CD14-positive monocyte (primary cell): Measurements from ENCODE around the gene ESM1. TPM values are rescaled to one million over a fixed set of nuclear protein-coding genes. Genes with fewer than 3 reads are reported as not detected.
"Not testable (repeated sequence)": the region's sequence is repeated elsewhere in the genome, so short reads cannot be mapped to it uniquely, and the experiment has no call there.

ENCODE experiments used
- DNase-seq, 3 donors: peaks; one replicate each; pipeline ENCODE4 v3.0.0-alpha.2; 2011 to 2022
- H2AFZ ChIP-seq: 2 replicates; pipeline ENCODE4 v1.6.0; 2012; ENCODE audit warnings: mild to moderate bottlenecking, low read depth, low read length, inconsistent platforms; ENCODE audit not compliant: insufficient read depth, poor library complexity, severe bottlenecking
- H3K27ac ChIP-seq, 2 donors: 1 replicate in 1 of 2; 2 replicates in 1 of 2; pipeline ENCODE4 v1.5.1; 2012 to 2013; ENCODE audit warnings: low read length in 2 of 2, control low read depth in 1 of 2, inconsistent platforms in 1 of 2, low read depth in 1 of 2, mild to moderate bottlenecking in 1 of 2
- H3K27me3 ChIP-seq, 2 donors: one replicate each; pipeline versions ENCODE4 v1.6.0 to v1.6.1; 2011 to 2013; ENCODE audit warnings: low read length in 2 of 2; ENCODE audit not compliant: control insufficient read depth in 2 of 2, insufficient read depth in 2 of 2
- H3K36me3 ChIP-seq, 2 donors: replicated peaks in 1 of 2; 1 replicate in 1 of 2; 2 replicates in 1 of 2; pipeline versions ENCODE4 v1.5.1 to v1.6.1; 2012 to 2013; ENCODE audit warnings: low read length in 2 of 2, control low read depth in 1 of 2, inconsistent platforms in 1 of 2, mild to moderate bottlenecking in 1 of 2; ENCODE audit not compliant: insufficient read depth in 2 of 2, control insufficient read depth in 1 of 2
- H3K4me1 ChIP-seq, 2 donors: 1 replicate in 1 of 2; 2 replicates in 1 of 2; pipeline versions ENCODE4 v1.5.1 to v1.6.1; 2012 to 2013; ENCODE audit warnings: low read length in 2 of 2, control low read depth in 1 of 2, inconsistent platforms in 1 of 2, mild to moderate bottlenecking in 1 of 2, moderate library complexity in 1 of 2; ENCODE audit not compliant: insufficient read depth in 2 of 2, control insufficient read depth in 1 of 2
- H3K4me2 ChIP-seq: replicated peaks from 2 replicates; pipeline ENCODE3; 2012; ENCODE audit warnings: low read length, moderate library complexity, mild to moderate bottlenecking; ENCODE audit not compliant: poor library complexity, severe bottlenecking; ENCODE audit errors: extremely low read depth
- H3K4me3 ChIP-seq, 3 experiments: fragments of 200-600 bp in 1 of 3; sonication (generic) in 1 of 3; replicated peaks in 1 of 3; 1 replicate in 2 of 3; 2 replicates in 1 of 3; pipeline ENCODE4 v1.5.1; 2011 to 2013; ENCODE audit warnings: low read length in 3 of 3, mild to moderate bottlenecking in 3 of 3, control low read depth in 2 of 3, low read depth in 2 of 3, inconsistent platforms in 1 of 3, moderate library complexity in 1 of 3
- H3K79me2 ChIP-seq: 2 replicates; pipeline ENCODE4 v1.6.0; 2012; ENCODE audit warnings: mild to moderate bottlenecking, control low read depth, inconsistent platforms, low read length, moderate library complexity; ENCODE audit not compliant: insufficient read depth
- H3K9ac ChIP-seq: 2 replicates; pipeline ENCODE4 v1.6.0; 2017; ENCODE audit warnings: low read length, mild to moderate bottlenecking; ENCODE audit not compliant: insufficient read depth, poor library complexity, severe bottlenecking
- H3K9me3 ChIP-seq, 2 donors: replicated peaks in 1 of 2; 1 replicate in 1 of 2; 2 replicates in 1 of 2; pipeline versions ENCODE4 v1.5.1 to v1.6.1; 2012 to 2013; ENCODE audit warnings: low read length in 2 of 2, control low read depth in 1 of 2; ENCODE audit not compliant: control insufficient read depth in 1 of 2, insufficient read depth in 1 of 2
- H4K20me1 ChIP-seq: 2 replicates; pipeline ENCODE4 v1.6.0; 2012; ENCODE audit warnings: mild to moderate bottlenecking, low read length, control low read depth, moderate library complexity; ENCODE audit not compliant: insufficient read depth
- H3K27ac Mint-ChIP-seq, 7 donors: one replicate each; pipeline ENCODE4 v1.8.0; 2020; ENCODE audit warnings: mild to moderate bottlenecking in 7 of 7, mixed read lengths in 7 of 7, moderate library complexity in 6 of 7, inconsistent platforms in 2 of 7
- H3K27me3 Mint-ChIP-seq, 3 donors: one replicate each; pipeline ENCODE4 v1.8.0; 2021 to 2022; ENCODE audit warnings: low read depth in 3 of 3, mild to moderate bottlenecking in 3 of 3, mixed read lengths in 3 of 3, moderate library complexity in 3 of 3, inconsistent platforms in 1 of 3
- H3K36me3 Mint-ChIP-seq, 2 donors: one replicate each; pipeline ENCODE4 v1.8.0; 2020; ENCODE audit warnings: mixed read lengths in 2 of 2, inconsistent platforms in 1 of 2, mild to moderate bottlenecking in 1 of 2
- H3K4me1 Mint-ChIP-seq: one replicate; pipeline ENCODE4 v1.8.0; 2020; ENCODE audit warnings: mild to moderate bottlenecking, mixed read lengths
- H3K4me3 Mint-ChIP-seq, 2 donors: one replicate each; pipeline ENCODE4 v1.8.0; 2020; ENCODE audit warnings: mild to moderate bottlenecking in 2 of 2, mixed read lengths in 2 of 2, moderate library complexity in 1 of 2
- H3K9me3 Mint-ChIP-seq, 7 donors: one replicate each; pipeline ENCODE4 v1.8.0; 2020 to 2022; ENCODE audit warnings: mixed read lengths in 7 of 7, mild to moderate bottlenecking in 6 of 7, moderate library complexity in 6 of 7, inconsistent platforms in 2 of 7
- WGBS: methylation state at CpG from one replicate; pipeline ENCODE4 v1.1.5; 2013; ENCODE audit warnings: missing lambda C conversion rate; ENCODE audit not compliant: insufficient coverage; 5-methylcytosine and 5-hydroxymethylcytosine counted together
- intact Hi-C, 2 donors: fragments of 100-400 bp; cut with micrococcal nuclease; formaldehyde crosslinking; loops; one replicate each; pipeline versions ENCODE4 v1.15.0 to v1.15.1; 2023
- polyA plus RNA-seq, 3 donors: library from polyadenylated mRNA; depleted of rRNA in 1 of 3; unstranded in 2 of 3; stranded (reverse) in 1 of 3; fragments of 300-500 nt in 2 of 3; fragments of >200 nt in 1 of 3; fragmentation: Illumina TruSeq in 2 of 3; gene quantifications; 1 replicate in 2 of 3; 2 replicates in 1 of 3; pipeline ENCODE4 v1.2.3, GENCODE V29; 2012 to 2021
- TF ChIP-seq, protein P1 (sequence below): fragments of 200-600 bp; IDR thresholded peaks from one replicate; pipeline ENCODE4 v1.8.0; 2022; ENCODE audit warnings: antibody characterized with exemption, mild to moderate bottlenecking

Gene ESM1
- polyA plus RNA-seq, 3 donors: not detected

DNA sequence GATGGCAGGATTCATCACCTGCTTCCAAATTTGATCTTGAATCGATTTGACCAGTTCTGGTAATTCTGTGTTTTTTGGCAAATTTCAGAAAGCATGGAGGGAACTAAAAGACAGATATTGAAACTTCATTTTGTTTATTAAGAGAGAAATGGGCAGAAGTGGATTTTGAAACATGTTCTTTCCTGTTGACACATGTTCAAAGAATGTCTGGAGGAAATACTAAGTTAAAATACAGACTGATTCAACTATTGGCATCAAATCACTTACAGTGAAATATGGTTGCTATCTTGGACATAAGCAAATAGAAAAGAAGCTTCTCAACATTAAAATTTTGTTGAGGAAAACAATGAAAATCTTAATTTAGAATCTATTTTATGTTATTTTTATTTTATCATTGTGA lies 19.3 kb upstream of the ESM1 start:
- Mint-ChIP-seq H3K27me3 (peaks cover 0 to 4% (median 2%) of the 10 kb centered on the region in 3 donors), H3K36me3 (no peaks in the 10 kb centered on the region), H3K4me1 (no peaks in the 10 kb centered on the region), H3K9me3 (peaks cover 1 to 10% (median 3%) of the 10 kb centered on the region in 7 donors), H3K27ac (no peak overlapping the region), H3K4me3 (no peak overlapping the region)
- peaks cover 0 to 2% of the 10 kb centered on the region in 2 donors for H3K9me3 ChIP-seq
- no peaks in the 10 kb centered on the region for H4K20me1 ChIP-seq
- H3K27me3 ChIP-seq: no peaks in the 10 kb centered on the region
- H3K27ac ChIP-seq: no peak overlapping the region
- no peaks in the 10 kb centered on the region for H3K36me3 ChIP-seq
- no peaks in the 10 kb centered on the region for H3K4me1 ChIP-seq
- no peak overlapping the region for H3K9ac ChIP-seq
- TF ChIP-seq, protein P1, sequence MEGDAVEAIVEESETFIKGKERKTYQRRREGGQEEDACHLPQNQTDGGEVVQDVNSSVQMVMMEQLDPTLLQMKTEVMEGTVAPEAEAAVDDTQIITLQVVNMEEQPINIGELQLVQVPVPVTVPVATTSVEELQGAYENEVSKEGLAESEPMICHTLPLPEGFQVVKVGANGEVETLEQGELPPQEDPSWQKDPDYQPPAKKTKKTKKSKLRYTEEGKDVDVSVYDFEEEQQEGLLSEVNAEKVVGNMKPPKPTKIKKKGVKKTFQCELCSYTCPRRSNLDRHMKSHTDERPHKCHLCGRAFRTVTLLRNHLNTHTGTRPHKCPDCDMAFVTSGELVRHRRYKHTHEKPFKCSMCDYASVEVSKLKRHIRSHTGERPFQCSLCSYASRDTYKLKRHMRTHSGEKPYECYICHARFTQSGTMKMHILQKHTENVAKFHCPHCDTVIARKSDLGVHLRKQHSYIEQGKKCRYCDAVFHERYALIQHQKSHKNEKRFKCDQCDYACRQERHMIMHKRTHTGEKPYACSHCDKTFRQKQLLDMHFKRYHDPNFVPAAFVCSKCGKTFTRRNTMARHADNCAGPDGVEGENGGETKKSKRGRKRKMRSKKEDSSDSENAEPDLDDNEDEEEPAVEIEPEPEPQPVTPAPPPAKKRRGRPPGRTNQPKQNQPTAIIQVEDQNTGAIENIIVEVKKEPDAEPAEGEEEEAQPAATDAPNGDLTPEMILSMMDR: no peak
- no peaks in the 10 kb centered on the region for H3K79me2 ChIP-seq
- H3K4me3 ChIP-seq: no peak overlapping the region
- intact Hi-C loops: no loop called here
- no peak overlapping the region for H3K4me2 ChIP-seq
- no CpG with 5 or more reads among the region's 1 CpG for WGBS
- DNase-seq: no peak
- no peak overlapping the region for H2AFZ ChIP-seq

DNA sequence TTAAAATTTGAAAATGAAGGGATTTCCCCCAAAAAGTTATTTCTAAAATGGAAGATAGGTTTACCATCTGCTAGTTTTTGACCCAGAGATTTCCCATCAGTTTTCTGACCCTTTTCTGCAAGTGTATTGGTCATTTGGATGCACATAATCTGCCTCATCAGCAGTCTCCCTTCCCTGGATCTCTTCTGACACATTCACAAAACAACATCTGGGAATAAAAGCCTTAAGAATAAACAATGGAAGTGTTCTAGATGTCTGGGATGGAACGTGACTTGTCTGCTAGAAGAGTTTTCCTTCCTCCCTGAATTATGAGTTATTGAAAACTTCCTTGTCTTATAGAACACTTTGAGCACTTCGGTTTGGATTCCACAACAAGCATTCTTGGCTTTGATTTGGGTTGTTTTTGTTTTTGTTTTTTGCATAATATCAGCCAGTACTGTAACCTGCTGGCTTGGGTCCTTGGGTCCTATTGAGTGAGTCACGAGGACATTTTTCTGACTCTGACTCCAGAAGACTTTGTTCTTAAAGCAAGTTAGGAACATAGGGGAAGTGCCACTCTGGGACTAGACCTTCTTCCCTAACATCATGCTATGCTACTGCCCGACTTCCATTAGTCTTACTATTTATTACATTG lies 18.2 kb upstream of the ESM1 start:
- no peak overlapping the region for H3K9ac ChIP-seq
- H4K20me1 ChIP-seq: no peaks in the 10 kb centered on the region
- no peak overlapping the region for H3K4me2 ChIP-seq
- peaks cover 0 to 2% of the 10 kb centered on the region in 2 donors for H3K9me3 ChIP-seq
- H3K27me3 ChIP-seq: no peaks in the 10 kb centered on the region
- H3K4me1 ChIP-seq: no peaks in the 10 kb centered on the region
- H3K36me3 ChIP-seq: no peaks in the 10 kb centered on the region
- Mint-ChIP-seq H3K27ac (peak overlapping the region in 1 of 7 donors; percentile 32), H3K4me3 (no peak overlapping the region), H3K4me1 (no peaks in the 10 kb centered on the region), H3K36me3 (no peaks in the 10 kb centered on the region), H3K27me3 (peaks cover 0 to 4% (median 2%) of the 10 kb centered on the region in 3 donors), H3K9me3 (peaks cover 1 to 11% (median 4%) of the 10 kb centered on the region in 7 donors)
- H3K4me3 ChIP-seq: no peak overlapping the region
- WGBS: no CpG with 5 or more reads among the region's 4 CpGs
- H3K27ac ChIP-seq: no peak overlapping the region
- no peak overlapping the region for H2AFZ ChIP-seq
- H3K79me2 ChIP-seq: no peaks in the 10 kb centered on the region
- no peak for DNase-seq
- TF ChIP-seq, protein P1: no peak
- intact Hi-C loops: no loop called here

DNA sequence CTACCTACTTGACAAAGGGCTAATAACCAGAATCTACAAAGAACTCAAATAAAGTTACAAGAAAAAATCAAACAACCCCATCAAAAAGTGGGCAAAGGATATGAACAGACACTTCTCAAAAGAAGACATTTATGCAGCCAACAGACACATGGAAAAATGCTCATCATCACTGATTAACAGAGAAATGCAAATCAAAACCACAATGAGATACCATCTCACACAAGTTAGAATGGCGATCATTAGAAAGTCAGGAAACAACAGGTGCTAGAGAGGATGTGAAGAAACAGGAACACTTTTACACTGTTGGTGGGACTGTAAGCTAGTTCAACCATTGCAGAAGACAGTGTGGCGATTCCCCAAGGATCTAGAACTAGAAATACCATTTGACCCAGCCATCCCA lies 16.8 kb upstream of the ESM1 start:
- H3K79me2 ChIP-seq, H2AFZ ChIP-seq, H3K4me1 ChIP-seq, H3K27me3 Mint-ChIP-seq, H3K4me2 ChIP-seq, DNase-seq, H3K36me3 Mint-ChIP-seq, H3K9me3 ChIP-seq, H3K36me3 ChIP-seq, H3K9ac ChIP-seq, H3K4me1 Mint-ChIP-seq, H3K27ac ChIP-seq, H3K4me3 Mint-ChIP-seq, H3K27ac Mint-ChIP-seq, intact Hi-C loops, H3K4me3 ChIP-seq, H4K20me1 ChIP-seq, H3K27me3 ChIP-seq: not testable (repeated sequence)
- WGBS: no CpG with 5 or more reads among the region's 2 CpGs
- peaks cover 1 to 11% (median 4%) of the 10 kb centered on the region in 7 donors for H3K9me3 Mint-ChIP-seq
